K562 (cell line): Measurements from ENCODE around the gene MYLK4. TPM values are rescaled to one million over a fixed set of nuclear protein-coding genes. Genes with fewer than 3 reads are reported as not detected.

Source experiments
- ATAC-seq: fragments of 200-7000 bp; cut with Tn5 transposase; 3 replicates; pipeline ENCODE4 v1.9.1; 2020; ENCODE audit warnings: moderate library complexity
- BruUV-seq: library from RNA; stranded (reverse); fragments of 400-500 nt; replicated peaks from 2 replicates; lab custom pipeline; 2021; lab: Mats Ljungman, UMichigan
- CTCF ChIA-PET: fragments of 300-600 bp; formaldehyde crosslinking; extraction: SDS; loops from one replicate; lab custom pipeline; 2021; ENCODE audit warnings: low intra/inter-chr PET ratio; lab: Yijun Ruan, JAX
- POLR2A ChIA-PET: fragments of 300-600, 350-650 bp; sonication (Branson Sonifier 250); formaldehyde crosslinking; extraction: SDS; loops from one replicate; lab custom pipeline; 2021; ENCODE audit warnings: antibody characterized with exemption, inconsistent platforms; lab: Yijun Ruan, JAX
- DNase-seq, 4 experiments: peaks; one replicate each; pipeline versions ENCODE4 v3.0.0 to v3.0.0-alpha.2; 2011 to 2018; ENCODE audit warnings: low spot score in 3 of 4, mixed read lengths in 3 of 4; ENCODE audit errors: extremely low read depth in 1 of 4
- FAIRE-seq: peaks from 2 replicates; lab custom pipeline; 2011; peaks lifted over from hg19 to GRCh38; lab: Jason Lieb, UNC
- H2AFZ ChIP-seq: 2 replicates; pipeline ENCODE4 v1.6.0; 2011; ENCODE audit warnings: low read depth, low read length, control low read depth, inconsistent platforms
- H3K27ac ChIP-seq: fragments of 200-600 bp; 3 replicates; pipeline ENCODE4 v1.8.0; 2011; ENCODE audit warnings: low read depth, mild to moderate bottlenecking, control low read depth, inconsistent platforms, low read length, moderate library complexity, mixed read lengths; ENCODE audit errors: extremely low read depth
- H3K27me3 ChIP-seq, 2 experiments: fragments of 300-600 bp in 1 of 2; 2 replicates in 1 of 2; 3 replicates in 1 of 2; pipeline versions ENCODE4 v1.6.0 to v1.8.0; 2011; ENCODE audit warnings: inconsistent platforms in 2 of 2, low read length in 2 of 2, mild to moderate bottlenecking in 1 of 2, mixed read lengths in 1 of 2, moderate library complexity in 1 of 2; ENCODE audit not compliant: control insufficient read depth in 2 of 2, insufficient read depth in 2 of 2
- H3K36me3 ChIP-seq: fragments of 300-600 bp; 3 replicates; pipeline ENCODE4 v1.8.0; 2011; ENCODE audit warnings: mild to moderate bottlenecking, low read length, inconsistent platforms; ENCODE audit not compliant: control insufficient read depth, insufficient read depth
- H3K4me1 ChIP-seq, 2 experiments: fragments of 200-600 bp in 1 of 2; replicated peaks in 1 of 2; 2 replicates in 1 of 2; 3 replicates in 1 of 2; pipeline versions ENCODE4 v1.5.1 to v1.8.0; 2011; ENCODE audit warnings: inconsistent platforms in 2 of 2, low read length in 2 of 2, mild to moderate bottlenecking in 1 of 2, mixed read lengths in 1 of 2, moderate library complexity in 1 of 2; ENCODE audit not compliant: control insufficient read depth in 2 of 2, insufficient read depth in 2 of 2
- H3K4me2 ChIP-seq: 2 replicates; pipeline ENCODE4 v1.6.1; 2011; ENCODE audit warnings: low read length, control low read depth, inconsistent platforms, mixed read lengths; ENCODE audit not compliant: insufficient read depth
- H3K4me3 ChIP-seq: fragments of 200-600 bp; sonication (generic), shearing (Covaris generic); 2 replicates; pipeline ENCODE4 v1.5.1; 2016; ENCODE audit warnings: control low read depth, inconsistent platforms
- H3K79me2 ChIP-seq: fragments of 200-600 bp; 3 replicates; pipeline ENCODE4 v1.8.0; 2011; ENCODE audit warnings: low read length, inconsistent platforms; ENCODE audit not compliant: control insufficient read depth, insufficient read depth
- H3K9ac ChIP-seq, 2 experiments: 2 replicates each; pipeline versions ENCODE4 v1.6.0 to v1.6.1; 2011; ENCODE audit warnings: low read depth in 2 of 2, low read length in 2 of 2, control low read depth in 1 of 2, inconsistent platforms in 1 of 2, mild to moderate bottlenecking in 1 of 2, mixed read lengths in 1 of 2; ENCODE audit not compliant: insufficient read depth in 1 of 2
- H3K9me1 ChIP-seq: one replicate; pipeline ENCODE4 v1.6.0; 2011; ENCODE audit warnings: inconsistent platforms, mild to moderate bottlenecking, low read length, moderate library complexity; ENCODE audit not compliant: control insufficient read depth, insufficient read depth
- H3K9me3 ChIP-seq: replicated peaks from 2 replicates; pipeline ENCODE4 v1.5.1; 2011; ENCODE audit warnings: low read depth, low read length, inconsistent platforms; ENCODE audit not compliant: control insufficient read depth, insufficient read depth
- H4K20me1 ChIP-seq: replicated peaks from 2 replicates; pipeline ENCODE4 v1.6.1; 2011; ENCODE audit warnings: low read length, inconsistent platforms, mixed read lengths; ENCODE audit not compliant: control insufficient read depth, insufficient read depth
- CBFA2T2 ChIP-seq: fragments of 450-650 bp; conservative IDR thresholded peaks from 2 replicates; pipeline ENCODE4 v1.6.1; 2017; ENCODE audit warnings: mild to moderate bottlenecking
- CHD1 ChIP-seq: fragments of 200-600 bp; sonication (generic); IDR thresholded peaks from one replicate; pipeline ENCODE4 v1.6.1; 2012; ENCODE audit warnings: mild to moderate bottlenecking, moderate library complexity, low read length, inconsistent platforms
- ESRRB ChIP-seq: fragments of 250-450 bp; sonication (Bioruptor Pico); IDR thresholded peaks from 2 replicates; pipeline ENCODE4 v1.5.0; 2020; ENCODE audit warnings: mild to moderate bottlenecking, moderate library complexity, borderline replicate concordance
- FOSL1 ChIP-seq: fragments of 200-800 bp; sonication (Bioruptor generic); conservative IDR thresholded peaks from 2 replicates; pipeline ENCODE4 v1.6.1; 2016; ENCODE audit warnings: missing genetic modification characterization, missing compliant biosample characterization
- GTF2F1 ChIP-seq: IDR thresholded peaks from 2 replicates; pipeline ENCODE4 v1.6.1; 2011; ENCODE audit warnings: low read depth, low read length, improper control_type of control experiment
- HCFC1 ChIP-seq: IDR thresholded peaks from 2 replicates; pipeline ENCODE4 v1.6.1; 2012; ENCODE audit warnings: low read depth, low read length, improper control_type of control experiment
- KAT8 ChIP-seq: fragments of 450-650 bp; IDR thresholded peaks from 2 replicates; pipeline ENCODE4 v1.6.1; 2016; ENCODE audit warnings: low read depth, mild to moderate bottlenecking
- NR4A1 ChIP-seq, 2 experiments: fragments of 250-450 bp in 1 of 2; fragments of 450-650 bp in 1 of 2; sonication (Bioruptor Pico) in 1 of 2; IDR thresholded peaks; 2 replicates each; pipeline versions ENCODE4 v1.4.0 to v1.6.1; 2016 to 2020; ENCODE audit warnings: mild to moderate bottlenecking in 2 of 2, missing compliant biosample characterization in 1 of 2, missing genetic modification characterization in 1 of 2, moderate library complexity in 1 of 2
- OTX1 ChIP-seq: fragments of 450-650 bp; formaldehyde crosslinking; IDR thresholded peaks from 2 replicates; pipeline ENCODE4 v1.4.0; 2022; ENCODE audit warnings: mild to moderate bottlenecking
- PHF21A ChIP-seq: fragments of 450-650 bp; IDR thresholded peaks from 2 replicates; pipeline ENCODE4 v1.6.1; 2017; ENCODE audit warnings: low read depth, borderline replicate concordance
- POLR2G ChIP-seq: fragments of 200-400 bp; formaldehyde crosslinking; IDR thresholded peaks from 2 replicates; pipeline ENCODE4 v1.6.1; 2017; ENCODE audit warnings: low read depth, mild to moderate bottlenecking, antibody characterized with exemption, low read length, moderate library complexity
- STAT5B ChIP-seq: fragments of 250-450 bp; sonication (Bioruptor Pico); IDR thresholded peaks from 2 replicates; pipeline ENCODE4 v1.8.0; 2021; ENCODE audit warnings: mild to moderate bottlenecking, inconsistent platforms
- WGBS: fragments of 100-300 bp; shearing (Covaris generic); methylation state at CpG from one replicate; pipeline ENCODE4 v1.1.6; 2016; ENCODE audit warnings: low coverage, mixed read lengths; ENCODE audit not compliant: insufficient coverage; ENCODE audit errors: missing lambda C conversion rate; 5-methylcytosine and 5-hydroxymethylcytosine counted together
- in situ Hi-C: fragments of 300-500 bp; cut with MboI; formaldehyde crosslinking; loops from 4 replicates; pipeline ENCODE4 v1.15.0; 2018; ENCODE audit warnings: inconsistent platforms, mixed read lengths
- intact Hi-C: fragments of 100-400 bp; cut with micrococcal nuclease; formaldehyde crosslinking; loops from 2 replicates; pipeline ENCODE4 v1.14.2; 2022
- polyA plus RNA-seq, 8 experiments: library from polyadenylated mRNA; depleted of rRNA in 4 of 8; stranded (reverse) in 5 of 8; unstranded in 3 of 8; fragments of >200 nt; fragmentation: Nextera tagmentation in 2 of 8; fragmentation: Illumina TruSeq in 1 of 8; extraction: Ambion mirVana in 2 of 8; extraction: Trizol in 1 of 8; gene quantifications; 2 replicates each; pipeline versions ENCODE4 v1.2.1 to v1.2.3, GENCODE V29; 2011 to 2014; ENCODE audit warnings: inconsistent platforms in 1 of 8, missing spikeins in 1 of 8
- total RNA-seq, 7 experiments: library from RNA; depleted of rRNA in 6 of 7; stranded (reverse); fragments of >200 nt in 6 of 7; fragmentation: Illumina TruSeq in 2 of 7; extraction: Trizol in 2 of 7; gene quantifications; 2 replicates each; pipeline versions ENCODE4 v1.2.1 to v1.2.3, GENCODE V29; 2011 to 2021; ENCODE audit warnings: low replicate concordance in 1 of 7
- TF ChIP-seq, protein P1 (sequence below), 3 experiments: fragments of 200-800 bp in 1 of 3; sonication (Bioruptor generic) in 1 of 3; sonication (generic) in 1 of 3; formaldehyde crosslinking in 1 of 3; IDR thresholded peaks; 2 replicates each; pipeline versions ENCODE4 v1.6.1 to v1.8.0; 2016 to 2022; ENCODE audit warnings: mild to moderate bottlenecking in 2 of 3, missing compliant biosample characterization in 2 of 3, missing genetic modification characterization in 2 of 3, missing genetic modification reagents in 1 of 3

MYLK4 gene
- total and polyA plus RNA-seq, 9 of the 15 experiments (the other 6 are each of a cell fraction or from before 2014, with no cell fraction given): 0.01 to 0.15 (median 0.06) TPM

DNA sequence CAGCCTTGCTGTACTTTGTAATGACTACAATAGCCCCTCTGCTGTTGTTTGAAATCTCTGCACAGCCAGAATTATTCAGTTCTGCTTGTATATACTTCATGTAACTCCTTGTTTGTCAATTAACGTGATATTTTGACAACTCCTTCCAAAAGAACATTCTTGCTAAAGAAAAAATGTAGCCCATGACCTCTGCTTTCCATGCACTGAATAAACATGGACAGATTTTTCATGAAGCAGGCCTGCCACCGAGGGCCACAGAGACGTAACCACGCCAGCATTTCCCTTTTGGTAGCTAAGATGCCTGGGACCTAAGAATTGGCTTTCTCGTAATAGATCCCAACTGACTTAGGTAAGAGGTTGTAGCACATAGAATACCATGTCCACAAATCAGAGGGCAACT is 135.9 kb downstream of the MYLK4 start:
- no peak for TF ChIP-seq NR4A1 (CRISPR knock-in tag; IDR thresholded peaks at IDR 0.05)
- no peak for TF ChIP-seq NR4A1 (tag; IDR thresholded peaks at IDR 0.05)
- no peak for TF ChIP-seq CHD1
- no peak for TF ChIP-seq OTX1 (CRISPR knock-in tag)
- no peak for TF ChIP-seq CBFA2T2
- no peak for TF ChIP-seq POLR2G
- TF ChIP-seq STAT5B (CRISPR knock-in tag): no peak
- no peak for TF ChIP-seq PHF21A
- TF ChIP-seq HCFC1: no peak
- TF ChIP-seq FOSL1 (tag): no peak
- TF ChIP-seq ESRRB (CRISPR knock-in tag): no peak
- TF ChIP-seq, protein P1, sequence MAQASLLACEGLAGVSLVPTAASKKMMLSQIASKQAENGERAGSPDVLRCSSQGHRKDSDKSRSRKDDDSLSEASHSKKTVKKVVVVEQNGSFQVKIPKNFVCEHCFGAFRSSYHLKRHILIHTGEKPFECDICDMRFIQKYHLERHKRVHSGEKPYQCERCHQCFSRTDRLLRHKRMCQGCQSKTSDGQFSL (CRISPR knock-in tag; IDR thresholded peaks at IDR 0.05): no peak
- TF ChIP-seq, protein P1 (tag; IDR thresholded peaks at IDR 0.05): no peak
- no peak for TF ChIP-seq KAT8
- no peak for TF ChIP-seq GTF2F1
- Histone ChIP-seq H3K4me1 (no peaks in the 10 kb centered on the region), H3K9me3 (no peaks in the 10 kb centered on the region), H4K20me1 (no peaks in the 10 kb centered on the region), H3K36me3 (no peaks in the 10 kb centered on the region), H3K27me3 (peaks cover 14% of the 10 kb centered on the region in 2 experiments), H3K9me1 (no peaks in the 10 kb centered on the region), H3K79me2 (no peaks in the 10 kb centered on the region), H2AFZ (no peak overlapping the region), H3K9ac (no peak overlapping the region), H3K27ac (no peak overlapping the region), H3K4me3 (no peak overlapping the region), H3K4me2 (no peak overlapping the region)
- intact Hi-C loops: no loop called here
- ChIA-PET CTCF (no interaction called here), POLR2A (no interaction called here)
- in situ Hi-C loops: no loop called here
- 0% methylated on average over 5 of the region's 5 CpGs for WGBS
- DNase-seq: no peak
- FAIRE-seq: no peak
- no TSS peak for BruUV-seq
- no peak for ATAC-seq
